IMR-90 (cell line): ENCODE results near the gene ACOT4.
"Not testable (repeated sequence)": the region's sequence is repeated elsewhere in the genome, so short reads cannot be mapped to it uniquely, and the experiment has no call there.

Experiments
- CTCF ChIP-seq: conservative IDR thresholded peaks from 2 replicates; pipeline ENCODE4 v1.5.1; 2012; ENCODE audit warnings: mild to moderate bottlenecking, low read depth, low read length, improper control_type of control experiment
- MXI1 ChIP-seq: IDR thresholded peaks from 2 replicates; pipeline ENCODE4 v1.6.1; 2012; ENCODE audit warnings: low read depth, mild to moderate bottlenecking, low read length, moderate library complexity, borderline replicate concordance
- POLR2A ChIP-seq: IDR thresholded peaks from 2 replicates; pipeline ENCODE4 v1.6.1; 2012; ENCODE audit warnings: mild to moderate bottlenecking, low read depth, low read length
- RAD21 ChIP-seq: IDR thresholded peaks from 2 replicates; pipeline ENCODE4 v1.6.1; 2012; ENCODE audit warnings: low read length, improper control_type of control experiment
- RCOR1 ChIP-seq: IDR thresholded peaks from 2 replicates; pipeline ENCODE4 v1.6.1; 2012; ENCODE audit warnings: mild to moderate bottlenecking, low read length, improper control_type of control experiment; ENCODE audit not compliant: insufficient replicate concordance
- RFX5 ChIP-seq: IDR thresholded peaks from 2 replicates; pipeline ENCODE4 v1.8.0; 2012; ENCODE audit warnings: low read depth, mild to moderate bottlenecking, low read length, moderate library complexity
- SMC3 ChIP-seq: fragments of 150-350 bp; IDR thresholded peaks from 2 replicates; pipeline ENCODE4 v1.6.1; 2016; ENCODE audit warnings: low read depth, mild to moderate bottlenecking, antibody characterized with exemption, low read length, moderate library complexity

- not testable (repeated sequence) for TF ChIP-seq RFX5, CTCF, RAD21, POLR2A, SMC3, RCOR1, MXI1
Measured at GRCh38 chr14:73566935-73567334, 24.7 kb upstream of the ACOT4 start.
